ENCODE data around the gene GLP2R.

DNA sequence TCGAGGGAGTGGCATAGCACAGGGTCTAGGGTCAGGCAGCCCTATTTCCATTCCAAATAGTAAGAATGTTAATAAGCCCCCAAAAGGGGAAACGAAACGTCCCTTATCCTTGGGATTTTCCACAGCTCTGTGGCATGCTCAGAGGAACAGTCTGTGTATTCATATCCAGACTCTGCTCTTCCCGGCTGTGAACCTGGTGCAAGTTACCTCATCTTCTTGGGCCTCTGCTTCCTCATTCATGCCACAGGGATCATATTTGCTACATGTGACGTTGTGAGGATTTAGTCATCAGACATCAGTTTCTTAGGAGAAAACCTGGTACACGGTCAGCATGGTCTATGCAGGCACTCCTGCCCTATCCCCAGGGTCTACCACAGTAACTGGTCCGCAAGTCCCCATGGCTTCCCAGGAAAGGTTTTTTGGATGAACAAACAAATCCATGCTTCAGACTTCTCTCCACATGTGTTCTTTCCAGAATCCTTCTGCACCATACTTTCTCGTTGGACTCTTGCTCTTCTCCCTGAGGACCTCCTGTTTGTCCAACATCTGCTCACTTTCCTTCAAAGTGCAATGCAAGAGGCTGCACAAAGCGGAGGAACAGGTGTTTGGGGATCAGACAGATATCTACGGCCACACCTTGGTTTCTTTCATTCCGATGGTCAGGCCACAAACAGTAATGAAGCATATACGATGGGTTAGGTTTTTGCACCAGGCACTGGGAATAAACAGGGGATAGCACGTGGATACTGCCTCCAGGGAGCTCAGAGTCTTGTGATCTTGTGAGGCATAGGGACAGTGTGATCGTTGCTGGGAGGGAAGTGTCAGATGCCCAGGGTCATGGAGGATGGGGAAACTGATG lies 17.7 kb downstream of the GLP2R start:
- TF ChIP-seq, protein P1, sequence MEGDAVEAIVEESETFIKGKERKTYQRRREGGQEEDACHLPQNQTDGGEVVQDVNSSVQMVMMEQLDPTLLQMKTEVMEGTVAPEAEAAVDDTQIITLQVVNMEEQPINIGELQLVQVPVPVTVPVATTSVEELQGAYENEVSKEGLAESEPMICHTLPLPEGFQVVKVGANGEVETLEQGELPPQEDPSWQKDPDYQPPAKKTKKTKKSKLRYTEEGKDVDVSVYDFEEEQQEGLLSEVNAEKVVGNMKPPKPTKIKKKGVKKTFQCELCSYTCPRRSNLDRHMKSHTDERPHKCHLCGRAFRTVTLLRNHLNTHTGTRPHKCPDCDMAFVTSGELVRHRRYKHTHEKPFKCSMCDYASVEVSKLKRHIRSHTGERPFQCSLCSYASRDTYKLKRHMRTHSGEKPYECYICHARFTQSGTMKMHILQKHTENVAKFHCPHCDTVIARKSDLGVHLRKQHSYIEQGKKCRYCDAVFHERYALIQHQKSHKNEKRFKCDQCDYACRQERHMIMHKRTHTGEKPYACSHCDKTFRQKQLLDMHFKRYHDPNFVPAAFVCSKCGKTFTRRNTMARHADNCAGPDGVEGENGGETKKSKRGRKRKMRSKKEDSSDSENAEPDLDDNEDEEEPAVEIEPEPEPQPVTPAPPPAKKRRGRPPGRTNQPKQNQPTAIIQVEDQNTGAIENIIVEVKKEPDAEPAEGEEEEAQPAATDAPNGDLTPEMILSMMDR (IDR thresholded peaks at IDR 0.05 in 4 of 5, conservative IDR thresholded peaks at IDR 0.05 in 1 of 5), result no peak
- TF ChIP-seq POLR2A (IDR thresholded peaks at IDR 0.05), result no peak

All from gastrocnemius medialis (tissue), 4 donors.